ENCODE measurements around the gene LOXL4. TPM values are rescaled to one million over a fixed set of nuclear protein-coding genes. Genes with fewer than 3 reads are reported as not detected.

Gene LOXL4
- total RNA-seq, 1 experiment from 2014 or later: 3.7 TPM

GRCh38 chr10:98226508-98227144, 41.4 kb downstream of the LOXL4 start:
- no peak for DNase-seq
- CTCF ChIA-PET: interaction anchor here (0.6 kb wide), 1 partner anchor 43 kb away, joined by 5 read pairs; no protein-coding TSS in a partner anchor
- H3K9me3 ChIP-seq: no peaks in the 10 kb centered on the region; the same call in 1 of the 2 replicates
- no peaks in the 10 kb centered on the region for H3K27me3 ChIP-seq (replicated peaks; ENCODE audit: control insufficient read depth, insufficient read depth, low read length)
- no peak overlapping the region for H3K4me3 ChIP-seq (ENCODE audit: low read depth, low read length)
- POLR2A ChIA-PET: no interaction called here
- H3K4me1 ChIP-seq: no peaks in the 10 kb centered on the region
- intact Hi-C loops (cut with micrococcal nuclease; ENCODE audit: unreplicated experiment): no loop called here
- H3K4me3 Mint-ChIP-seq (ENCODE audit: unreplicated experiment): no peak overlapping the region
- H3K27ac Mint-ChIP-seq (ENCODE audit: unreplicated experiment): no peak overlapping the region
- no peaks in the 10 kb centered on the region for H3K4me1 Mint-ChIP-seq (ENCODE audit: low read depth, unreplicated experiment)
- peaks cover 10% of the 10 kb centered on the region for H3K36me3 Mint-ChIP-seq (ENCODE audit: insufficient read depth, unreplicated experiment)
- no peaks in the 10 kb centered on the region for H3K27me3 Mint-ChIP-seq (ENCODE audit: insufficient read depth, unreplicated experiment)
- peaks cover 10% of the 10 kb centered on the region for H3K9me3 Mint-ChIP-seq (ENCODE audit: unreplicated experiment)
- no peak for TF ChIP-seq CTCF (IDR thresholded peaks at IDR 0.05; ENCODE audit: insufficient read depth in 1 of 2, low read depth in 1 of 2, low read length in 1 of 2, severe bottlenecking in 1 of 2, unreplicated experiment in 1 of 2)
- BruUV-seq (replicated peaks): no TSS peak
- H3K36me3 ChIP-seq (ENCODE audit: control insufficient read depth, insufficient read depth, low read length): no peaks in the 10 kb centered on the region

DNA sequence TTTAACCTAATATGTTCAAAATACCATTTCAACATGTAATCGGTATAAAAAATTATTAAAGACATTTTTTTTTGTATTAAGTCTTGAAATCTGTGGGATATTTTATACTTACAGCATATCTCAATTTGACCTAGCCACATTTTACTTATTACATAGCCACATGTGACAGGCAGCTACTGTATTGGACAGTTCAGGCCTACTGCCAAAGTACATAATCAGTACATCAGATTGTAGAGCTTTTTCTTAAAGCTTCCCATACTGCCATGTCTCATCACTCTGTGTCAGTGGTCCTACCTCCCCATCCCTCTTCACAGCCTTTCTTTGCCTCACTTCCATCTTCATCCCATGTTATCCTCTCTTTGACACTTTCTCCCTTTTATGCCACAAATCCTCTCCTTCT, 43.0 kb downstream of the LOXL4 start:
- Histone ChIP-seq H3K36me3 (ENCODE audit: control insufficient read depth, insufficient read depth, low read length) (no peaks in the 10 kb centered on the region), H3K27me3 (replicated peaks; ENCODE audit: control insufficient read depth, insufficient read depth, low read length) (no peaks in the 10 kb centered on the region), H3K4me3 (ENCODE audit: low read depth, low read length) (no peak overlapping the region), H3K9me3 (no peaks in the 10 kb centered on the region; the same call in none of the 2 replicates), H3K4me1 (no peaks in the 10 kb centered on the region)
- no peak for DNase-seq
- H3K27me3 Mint-ChIP-seq (ENCODE audit: insufficient read depth, unreplicated experiment): no peaks in the 10 kb centered on the region
- POLR2A ChIA-PET: no interaction called here
- TF ChIP-seq CTCF (IDR thresholded peaks at IDR 0.05; ENCODE audit: insufficient read depth in 1 of 2, low read depth in 1 of 2, low read length in 1 of 2, severe bottlenecking in 1 of 2, unreplicated experiment in 1 of 2): no peak
- H3K4me1 Mint-ChIP-seq (ENCODE audit: low read depth, unreplicated experiment): no peaks in the 10 kb centered on the region
- CTCF ChIA-PET: no interaction called here
- intact Hi-C loops (cut with micrococcal nuclease; ENCODE audit: unreplicated experiment): no loop called here
- peaks cover 11% of the 10 kb centered on the region for H3K9me3 Mint-ChIP-seq (ENCODE audit: unreplicated experiment)
- no TSS peak for BruUV-seq (replicated peaks)
- no peak overlapping the region for H3K27ac Mint-ChIP-seq (ENCODE audit: unreplicated experiment)
- H3K36me3 Mint-ChIP-seq (ENCODE audit: insufficient read depth, unreplicated experiment): no peaks in the 10 kb centered on the region
- no peak overlapping the region for H3K4me3 Mint-ChIP-seq (ENCODE audit: unreplicated experiment)

DNA sequence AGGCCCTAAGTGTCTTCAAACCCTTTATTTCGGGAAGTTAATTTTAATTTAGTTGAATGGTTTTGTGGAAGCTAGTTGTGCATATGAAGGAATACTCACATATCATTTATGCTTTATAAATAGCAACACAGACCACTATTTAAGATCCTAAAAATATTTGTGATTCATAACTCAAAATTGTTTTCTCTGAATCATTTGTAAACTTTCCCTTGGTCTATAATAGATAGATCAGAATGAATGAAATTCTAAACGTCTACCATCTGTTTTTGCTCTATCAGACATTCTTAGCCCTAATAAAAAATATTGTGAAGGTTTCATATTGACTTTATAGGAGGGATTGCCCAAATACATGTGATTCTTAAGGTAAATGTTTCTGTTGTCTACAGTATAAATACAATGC, 43.5 kb downstream of the LOXL4 start:
- H3K27me3 Mint-ChIP-seq (ENCODE audit: insufficient read depth, unreplicated experiment): no peaks in the 10 kb centered on the region
- peaks cover 16% of the 10 kb centered on the region for H3K9me3 Mint-ChIP-seq (ENCODE audit: unreplicated experiment)
- no peaks in the 10 kb centered on the region for H3K36me3 Mint-ChIP-seq (ENCODE audit: insufficient read depth, unreplicated experiment)
- DNase-seq: no peak
- no peaks in the 10 kb centered on the region for H3K4me1 Mint-ChIP-seq (ENCODE audit: low read depth, unreplicated experiment)
- TF ChIP-seq CTCF (IDR thresholded peaks at IDR 0.05; ENCODE audit: insufficient read depth in 1 of 2, low read depth in 1 of 2, low read length in 1 of 2, severe bottlenecking in 1 of 2, unreplicated experiment in 1 of 2): no peak
- no peaks in the 10 kb centered on the region; the same call in none of the 2 replicates for H3K9me3 ChIP-seq
- H3K27me3 ChIP-seq (replicated peaks; ENCODE audit: control insufficient read depth, insufficient read depth, low read length): no peaks in the 10 kb centered on the region
- H3K27ac Mint-ChIP-seq (ENCODE audit: unreplicated experiment): no peak overlapping the region
- intact Hi-C loops (cut with micrococcal nuclease; ENCODE audit: unreplicated experiment): no loop called here
- POLR2A ChIA-PET: no interaction called here
- CTCF ChIA-PET: no interaction called here
- H3K4me1 ChIP-seq: no peaks in the 10 kb centered on the region
- H3K4me3 Mint-ChIP-seq (ENCODE audit: unreplicated experiment): no peak overlapping the region
- no peak overlapping the region for H3K4me3 ChIP-seq (ENCODE audit: low read depth, low read length)
- no TSS peak for BruUV-seq (replicated peaks)
- H3K36me3 ChIP-seq (ENCODE audit: control insufficient read depth, insufficient read depth, low read length): no peaks in the 10 kb centered on the region
